Measurements from ENCODE around the gene NSF. TPM values are rescaled to one million over a fixed set of nuclear protein-coding genes. Genes with fewer than 3 reads are reported as not detected.

NSF gene
- total RNA-seq, 1 donor from 2014 or later = 28.9 TPM

- DNase-seq (ENCODE audit: low spot score) = no peak
These were observed 206.6 kb downstream of the NSF start for GRCh38 chr17:46796956-46797530.

- no peak for DNase-seq (ENCODE audit: low spot score)
These were observed 210.1 kb downstream of the NSF start for GRCh38 chr17:46800573-46800972.

GRCh38 chr17:46802800-46803199 is 212.3 kb downstream of the NSF start:
- DNase-seq (ENCODE audit: low spot score) = no peak

GRCh38 chr17:46803544-46803943 is 213.1 kb downstream of the NSF start:
- DNase-seq (ENCODE audit: low spot score) = no peak

GRCh38 chr17:46805771-46806170 is 215.3 kb downstream of the NSF start:
- no peak for DNase-seq (ENCODE audit: low spot score)

Other genes with a start within 250 kb of the NSF start
- 1.7 TPM for gene ARL17B, start 228.9 kb upstream of the NSF start, total RNA-seq (ENCODE audit: insufficient read depth, low replicate concordance)
- 8.9 TPM for gene LRRC37A2, start 78.2 kb upstream of the NSF start, total RNA-seq (ENCODE audit: insufficient read depth, low replicate concordance)
- 14.7 TPM for gene ARL17A, start 11.0 kb upstream of the NSF start, total RNA-seq (ENCODE audit: insufficient read depth, low replicate concordance)
- gene WNT3, start 228.0 kb downstream of the NSF start, total RNA-seq (ENCODE audit: insufficient read depth, low replicate concordance) = 11.6 TPM